Right atrium auricular region (tissue), 2 donors: Measurements from ENCODE around the gene IL17RD. TPM values are rescaled to one million over a fixed set of nuclear protein-coding genes. Genes with fewer than 3 reads are reported as not detected.

ENCODE experiments used
- DNase-seq: peaks from one replicate; pipeline ENCODE4 v3.0.0-alpha.2; 2019; ENCODE audit warnings: low spot score
- H3K27ac ChIP-seq, 2 donors: fragments of 200-600 bp; sonication (generic); 1 replicate in 1 of 2; 2 replicates in 1 of 2; pipeline ENCODE4 v1.5.1; 2016 to 2019
- H3K27me3 ChIP-seq, 2 donors: fragments of 200-600 bp; sonication (generic); one replicate each; pipeline versions ENCODE4 v1.5.1 to v1.6.0; 2017 to 2019
- H3K36me3 ChIP-seq: fragments of 200-600 bp; sonication (generic); one replicate; pipeline ENCODE4 v1.5.1; 2016
- H3K4me1 ChIP-seq, 2 donors: fragments of 200-600 bp; sonication (generic); one replicate each; pipeline versions ENCODE4 v1.5.1 to v1.6.0; 2017 to 2019
- H3K4me3 ChIP-seq, 2 donors: fragments of 200-600 bp; sonication (generic); 1 replicate in 1 of 2; 2 replicates in 1 of 2; pipeline ENCODE4 v1.5.1; 2017 to 2019; ENCODE audit warnings: mild to moderate bottlenecking in 1 of 2, moderate library complexity in 1 of 2
- H3K9me3 ChIP-seq, 2 donors: fragments of 200-600 bp; sonication (generic); one replicate each; pipeline ENCODE4 v1.5.1; 2019
- CTCF ChIP-seq, 2 donors: fragments of 200-600 bp; sonication (generic); IDR thresholded peaks; one replicate each; pipeline ENCODE4 v1.5.1; 2019; ENCODE audit warnings: antibody characterized with exemption in 2 of 2
- total RNA-seq, 2 donors: library from RNA; depleted of rRNA; stranded (reverse); fragments of >200 nt; gene quantifications; one replicate each; pipeline ENCODE4 v1.1.0, GENCODE V29; 2016

The IL17RD gene
- total RNA-seq, 2 donors from 2014 or later = 2.1 to 2.8 TPM

GRCh38 chr3:57152151-57153143 is 12.7 kb downstream of the IL17RD start:
- Histone ChIP-seq H3K4me1 (peaks cover 0 to 19% of the 10 kb centered on the region in 2 donors), H3K36me3 (no peaks in the 10 kb centered on the region), H3K9me3 (no peaks in the 10 kb centered on the region), H3K27ac (peak overlapping the region in 1 of 2 donors; percentile 31), H3K4me3 (peak overlapping the region in 1 of 2 donors; percentile 18), H3K27me3 (no peaks in the 10 kb centered on the region)
- DNase-seq = no peak
- TF ChIP-seq CTCF (IDR thresholded peaks at IDR 0.05) = peak in 1 of 2 donors; percentile 27

DNA sequence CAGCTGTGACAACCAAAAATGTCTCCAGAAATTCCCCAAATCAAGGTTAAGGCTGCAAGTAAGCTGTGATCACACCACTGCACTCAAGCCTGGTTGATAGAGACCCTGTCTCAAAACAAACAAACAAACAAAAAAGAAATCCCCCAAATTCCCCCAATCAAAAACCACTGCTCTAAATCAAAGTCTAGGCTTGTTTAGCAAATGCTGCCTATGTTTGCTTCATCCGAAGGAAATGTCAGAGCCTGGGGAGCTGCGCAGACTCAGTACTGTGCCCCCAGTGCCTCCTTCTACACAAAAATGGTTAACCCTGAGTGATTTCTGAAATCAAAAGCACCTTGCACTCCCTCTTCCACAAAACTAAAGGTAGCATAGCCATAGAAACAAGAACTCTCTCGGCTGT is 13.4 kb downstream of the IL17RD start:
- Histone ChIP-seq H3K36me3 (no peaks in the 10 kb centered on the region), H3K27me3 (no peaks in the 10 kb centered on the region), H3K27ac (no peak overlapping the region), H3K9me3 (no peaks in the 10 kb centered on the region), H3K4me3 (peak overlapping the region in 1 of 2 donors; percentile 18), H3K4me1 (peaks cover 0 to 19% of the 10 kb centered on the region in 2 donors)
- no peak for DNase-seq
- no peak for TF ChIP-seq CTCF (IDR thresholded peaks at IDR 0.05)

GRCh38 chr3:57151021-57151449 is 14.1 kb downstream of the IL17RD start:
- no peak for DNase-seq
- no peak for TF ChIP-seq CTCF (IDR thresholded peaks at IDR 0.05)
- H3K27me3 ChIP-seq = no peaks in the 10 kb centered on the region
- no peak overlapping the region for H3K27ac ChIP-seq
- H3K4me1 ChIP-seq = peaks cover 0 to 19% of the 10 kb centered on the region in 2 donors
- H3K36me3 ChIP-seq = no peaks in the 10 kb centered on the region
- H3K4me3 ChIP-seq = no peak overlapping the region
- H3K9me3 ChIP-seq = no peaks in the 10 kb centered on the region

DNA sequence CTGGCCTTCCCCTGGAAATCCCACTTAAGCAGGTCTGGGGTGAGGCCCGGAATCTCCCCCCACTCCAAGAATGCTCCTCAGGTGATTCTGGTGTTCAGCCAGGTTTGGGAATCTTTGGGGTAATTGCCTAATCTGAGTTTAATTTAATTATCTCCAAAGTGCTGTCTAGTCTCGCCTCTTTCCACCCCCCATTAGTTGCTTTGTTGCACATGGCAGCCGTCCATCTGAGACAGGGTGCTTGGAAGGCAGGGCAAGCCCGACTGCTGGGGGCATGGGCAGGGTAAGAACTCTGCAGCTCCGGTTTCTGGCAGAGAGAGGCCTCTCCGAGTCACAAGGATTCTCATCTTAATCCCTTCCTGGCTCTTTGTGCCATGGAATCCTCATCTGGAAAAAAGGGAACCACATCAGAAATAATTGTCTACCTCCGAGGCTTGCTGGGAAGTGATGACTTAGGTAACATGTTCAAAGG is 15.0 kb downstream of the IL17RD start:
- no peaks in the 10 kb centered on the region for H3K9me3 ChIP-seq
- peaks cover 0 to 19% of the 10 kb centered on the region in 2 donors for H3K4me1 ChIP-seq
- no peak overlapping the region for H3K27ac ChIP-seq
- H3K27me3 ChIP-seq = no peaks in the 10 kb centered on the region
- no peak overlapping the region for H3K4me3 ChIP-seq
- DNase-seq = no peak
- H3K36me3 ChIP-seq = no peaks in the 10 kb centered on the region
- no peak for TF ChIP-seq CTCF (IDR thresholded peaks at IDR 0.05)

- Histone ChIP-seq H3K27me3 (no peaks in the 10 kb centered on the region), H3K36me3 (no peaks in the 10 kb centered on the region), H3K4me1 (peaks cover 0 to 19% of the 10 kb centered on the region in 2 donors), H3K27ac (no peak overlapping the region), H3K4me3 (no peak overlapping the region), H3K9me3 (no peaks in the 10 kb centered on the region)
- DNase-seq = no peak
- TF ChIP-seq CTCF (IDR thresholded peaks at IDR 0.05) = no peak
Measured at GRCh38 chr3:57147071-57147470, 18.1 kb downstream of the IL17RD start.
